Stimulated activated CD4-positive, alpha-beta T cell treated with anti-CD3 and anti-CD28 coated beads, TNF-alpha, amount 100 ng/mL, for 24 hours (primary cell): ENCODE results near the gene TIGIT.

ENCODE experiments used
- DNase-seq, 3 experiments: peaks; one replicate each; pipeline ENCODE4 v3.0.0-alpha.2; 2020; ENCODE audit warnings: low read depth in 3 of 3

Gene TIGIT

DNA sequence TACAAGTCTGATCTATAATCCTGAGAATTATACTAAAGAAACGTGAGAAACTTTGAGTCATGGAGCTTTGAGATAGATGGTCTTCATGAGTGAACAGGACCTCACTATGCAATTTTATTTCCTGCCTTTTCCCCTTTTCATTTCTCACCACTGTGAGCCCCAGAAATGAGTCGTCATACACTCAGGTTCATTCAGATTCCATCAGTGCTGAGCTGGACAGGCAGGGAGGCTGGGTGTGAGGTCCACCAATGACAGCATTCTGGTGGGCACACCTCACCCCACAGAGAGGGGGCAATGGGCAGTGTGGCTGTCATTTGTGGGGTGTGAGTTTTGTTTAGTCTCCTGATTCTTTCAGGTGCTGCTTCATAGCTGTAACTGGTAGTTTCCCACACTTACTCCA is 16.9 kb downstream of the TIGIT start:
- DNase-seq, result no peak

DNA sequence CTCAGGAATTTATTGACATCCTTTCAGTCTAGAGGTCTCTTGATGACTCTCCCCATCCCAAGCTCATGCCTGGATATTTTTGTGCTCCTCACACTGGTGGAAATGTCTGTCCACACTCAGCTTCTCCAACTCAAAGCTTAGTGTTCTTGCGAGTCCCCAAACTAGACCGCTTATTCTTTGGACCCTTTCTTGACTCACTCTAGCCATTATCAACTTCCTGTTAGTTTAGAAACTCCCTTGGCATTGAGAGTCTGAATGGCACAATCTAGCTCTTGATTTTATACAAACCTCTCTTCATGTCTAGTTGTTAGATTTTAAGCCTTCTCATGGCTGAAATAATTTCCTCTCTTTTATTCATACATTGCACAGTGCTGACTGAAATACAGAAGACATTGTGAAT is 19.6 kb downstream of the TIGIT start:
- no peak for DNase-seq

DNA sequence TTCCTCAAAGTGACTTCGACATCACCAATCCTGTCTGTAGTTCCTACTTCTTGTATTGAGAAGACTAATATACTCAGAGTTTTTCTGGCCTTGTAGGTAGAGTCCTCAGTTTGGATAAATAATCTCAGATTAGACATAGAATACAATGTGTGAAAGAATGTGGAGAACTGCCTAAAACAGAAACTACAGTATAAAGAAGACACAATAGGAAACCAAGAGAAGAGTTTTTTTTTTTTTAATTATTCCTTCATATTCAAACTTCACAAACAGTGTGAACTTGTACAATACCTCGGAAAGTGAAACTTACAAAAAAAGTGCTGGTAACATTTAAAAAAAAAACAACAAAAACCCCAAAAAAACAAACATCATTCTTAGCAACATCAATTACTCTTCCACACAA is 20.5 kb downstream of the TIGIT start:
- DNase-seq, result no peak

DNA sequence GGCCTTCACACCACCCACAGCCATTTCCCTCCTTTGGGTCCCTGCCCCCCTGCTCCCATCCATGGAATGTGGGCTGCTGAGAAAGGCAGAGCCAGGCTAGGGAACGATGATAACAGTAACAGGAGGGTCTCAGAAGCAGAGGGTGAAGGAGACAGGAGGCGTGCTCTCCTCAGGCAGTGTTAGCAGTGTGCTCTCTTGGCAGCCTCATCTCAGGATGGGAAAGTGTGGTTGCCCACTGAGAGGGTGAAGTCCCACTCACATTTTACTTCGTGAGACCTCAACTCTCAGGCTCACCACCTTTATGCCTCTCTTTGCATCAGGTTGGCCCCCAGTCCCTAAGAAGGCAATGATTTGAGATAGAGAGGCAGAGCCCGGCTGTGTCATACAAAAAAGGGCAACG is 24.5 kb downstream of the TIGIT start:
- no peak for DNase-seq

DNA sequence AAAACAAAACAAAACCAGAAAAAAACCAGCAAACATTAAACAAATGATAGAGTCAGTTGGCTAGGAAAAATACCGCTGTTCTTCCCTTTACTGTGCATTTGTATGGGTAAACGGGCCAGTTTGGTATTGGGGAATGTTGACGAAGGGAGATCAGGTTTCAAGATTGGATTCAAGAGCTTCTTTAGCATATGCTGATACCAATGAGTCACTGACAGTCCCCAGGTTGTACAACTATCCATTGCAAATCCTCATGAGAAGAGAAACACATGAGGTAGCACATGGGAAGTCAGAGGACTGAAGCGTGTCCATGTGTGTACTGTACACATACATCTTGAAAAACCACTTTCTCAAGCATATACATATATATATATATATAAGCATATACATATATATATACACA is 25.6 kb downstream of the TIGIT start:
- DNase-seq, result no peak

DNA sequence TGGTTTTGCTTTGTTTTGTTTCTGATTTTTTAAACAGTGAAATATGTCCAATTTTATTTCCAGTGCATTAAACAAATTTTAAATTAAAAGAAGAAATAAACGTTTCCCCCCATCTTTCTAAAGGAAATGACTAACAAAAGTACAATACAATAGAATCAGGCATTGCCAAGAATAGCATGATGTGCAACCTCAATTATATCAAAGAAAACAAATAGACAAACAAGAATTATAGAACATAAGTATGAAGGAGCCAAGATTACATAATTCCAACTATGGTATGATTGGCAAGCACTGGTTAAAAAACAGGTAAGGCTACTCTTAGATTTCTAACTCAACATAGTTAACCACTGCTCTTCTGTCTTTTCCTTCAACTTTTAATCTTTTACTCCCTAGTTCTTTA is 26.4 kb downstream of the TIGIT start:
- DNase-seq, result no peak

DNA sequence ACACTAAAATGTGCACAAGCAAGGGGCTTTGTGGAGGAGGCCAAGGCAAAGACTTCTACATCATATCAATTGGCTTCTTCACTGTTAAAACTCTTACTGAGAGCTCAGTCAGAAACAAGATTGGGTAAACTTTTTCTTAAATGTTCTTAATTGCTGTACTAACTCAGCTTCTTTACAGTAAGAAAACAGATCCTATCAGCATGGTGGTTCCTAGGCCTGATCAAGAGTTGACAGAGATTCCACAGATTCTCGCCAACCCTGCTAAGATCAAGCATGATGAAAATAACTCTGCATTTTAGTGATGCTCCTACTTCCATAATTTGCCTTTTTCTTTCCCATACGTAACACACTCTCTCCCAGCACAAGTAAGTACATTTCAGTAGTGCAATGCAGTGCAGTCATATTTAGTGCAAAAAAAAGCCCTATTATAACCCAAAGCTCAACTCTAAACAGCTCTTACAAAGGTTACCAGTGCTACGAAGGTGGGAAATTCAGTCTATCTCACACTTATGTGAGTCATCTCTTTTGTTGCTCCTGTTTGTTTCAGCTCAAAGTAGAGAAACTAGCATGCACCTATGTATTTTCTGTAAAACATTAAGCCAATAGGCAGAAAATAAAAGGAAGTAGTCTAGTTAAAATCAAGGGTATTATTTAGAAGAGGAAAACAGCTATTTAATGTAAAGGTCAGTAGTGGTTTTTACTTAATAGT is 29.9 kb downstream of the TIGIT start:
- no peak for DNase-seq

DNA sequence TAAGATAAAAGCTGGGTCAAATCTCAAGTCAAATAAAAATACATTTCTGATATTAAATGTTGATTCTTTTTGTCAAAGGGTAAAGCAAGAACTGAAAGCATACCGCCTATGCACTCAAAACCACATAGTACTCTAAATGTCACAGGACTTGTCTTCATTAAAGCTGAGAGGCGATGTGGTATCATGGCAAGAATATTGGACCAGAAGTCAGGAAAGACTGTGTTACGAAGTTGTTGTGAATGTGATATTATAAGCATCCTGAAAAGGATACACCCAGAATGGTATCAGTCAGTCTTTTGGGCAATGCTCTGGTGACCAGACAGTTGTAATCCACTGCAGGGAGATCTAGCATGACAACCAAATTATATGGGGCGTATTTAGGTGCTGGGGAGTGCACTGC is 33.8 kb downstream of the TIGIT start:
- no peak for DNase-seq

DNA sequence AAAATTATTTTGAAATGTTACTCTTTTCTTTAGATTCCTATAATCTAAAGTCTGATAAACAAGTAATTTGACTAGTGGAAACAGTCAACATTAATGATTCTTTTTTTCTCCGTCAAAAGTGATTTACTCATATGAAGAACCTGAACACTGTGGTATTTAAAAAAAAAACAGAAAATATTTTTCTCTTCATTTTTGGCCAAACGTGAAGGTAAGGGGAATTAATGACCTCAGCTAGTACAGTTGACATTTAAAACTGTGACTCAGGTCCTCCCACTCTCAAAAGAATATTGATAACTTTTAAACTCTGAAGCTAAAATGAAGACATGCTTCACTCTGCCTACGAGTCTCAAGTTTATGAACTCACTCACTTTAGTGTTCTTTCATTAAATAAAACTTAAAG is 34.5 kb downstream of the TIGIT start:
- DNase-seq, result no peak

DNA sequence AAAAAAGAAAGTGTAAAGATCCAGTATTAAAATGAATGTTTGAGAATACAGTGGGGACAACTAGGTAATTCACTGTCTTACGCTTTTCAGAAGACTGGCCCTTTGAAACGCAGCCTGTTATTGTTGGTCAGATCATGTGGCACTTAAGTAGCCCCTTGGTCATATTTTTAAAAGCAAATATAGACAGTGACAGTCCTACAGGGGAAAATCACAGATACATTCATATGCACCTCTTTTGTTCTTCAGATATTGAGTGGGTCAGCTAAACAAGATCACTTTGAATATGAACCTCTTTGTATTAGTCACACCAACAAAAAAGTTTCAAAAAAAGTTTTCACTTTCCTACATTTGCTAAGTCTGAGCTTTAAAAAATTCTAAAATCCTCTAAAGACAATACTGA is 36.0 kb downstream of the TIGIT start:
- no peak for DNase-seq

DNA sequence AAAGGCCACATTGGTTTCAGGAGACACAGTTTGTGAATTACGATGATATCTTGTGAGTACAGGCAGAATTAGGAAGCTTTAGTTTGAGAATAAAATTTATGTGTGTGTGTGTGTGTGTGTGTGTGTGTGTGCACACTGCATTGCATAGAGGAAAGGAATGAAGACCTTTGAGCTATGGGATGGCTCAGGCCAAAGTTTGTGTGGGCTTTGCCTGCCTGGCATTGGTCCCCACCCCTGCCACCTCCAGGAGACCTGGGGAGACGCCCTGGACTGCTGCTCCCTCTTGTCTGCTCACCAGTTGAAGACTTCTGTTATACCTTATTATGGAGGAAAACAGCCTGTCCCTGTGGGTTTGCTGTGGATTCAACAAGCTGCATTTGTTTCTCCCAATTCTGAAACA is 37.2 kb downstream of the TIGIT start:
- no peak for DNase-seq

DNA sequence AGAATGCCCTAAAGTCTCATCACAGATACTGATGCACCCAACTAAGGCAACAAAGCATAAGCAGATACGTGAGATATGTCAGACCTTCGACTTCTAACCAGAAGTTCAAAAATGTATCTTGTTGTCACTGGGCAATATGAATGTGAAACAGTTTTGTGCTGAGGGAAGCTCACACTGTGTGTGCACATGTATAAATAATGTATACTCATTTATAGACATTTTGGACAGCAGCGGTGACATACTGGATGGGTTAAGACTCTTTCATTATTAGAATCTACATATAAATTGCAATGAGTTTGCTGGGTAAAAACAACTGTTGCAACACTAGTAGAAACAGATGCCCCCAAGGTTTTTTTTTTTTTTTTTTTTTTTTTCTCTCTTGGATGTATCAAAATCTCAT is 37.9 kb downstream of the TIGIT start:
- no peak for DNase-seq

DNA sequence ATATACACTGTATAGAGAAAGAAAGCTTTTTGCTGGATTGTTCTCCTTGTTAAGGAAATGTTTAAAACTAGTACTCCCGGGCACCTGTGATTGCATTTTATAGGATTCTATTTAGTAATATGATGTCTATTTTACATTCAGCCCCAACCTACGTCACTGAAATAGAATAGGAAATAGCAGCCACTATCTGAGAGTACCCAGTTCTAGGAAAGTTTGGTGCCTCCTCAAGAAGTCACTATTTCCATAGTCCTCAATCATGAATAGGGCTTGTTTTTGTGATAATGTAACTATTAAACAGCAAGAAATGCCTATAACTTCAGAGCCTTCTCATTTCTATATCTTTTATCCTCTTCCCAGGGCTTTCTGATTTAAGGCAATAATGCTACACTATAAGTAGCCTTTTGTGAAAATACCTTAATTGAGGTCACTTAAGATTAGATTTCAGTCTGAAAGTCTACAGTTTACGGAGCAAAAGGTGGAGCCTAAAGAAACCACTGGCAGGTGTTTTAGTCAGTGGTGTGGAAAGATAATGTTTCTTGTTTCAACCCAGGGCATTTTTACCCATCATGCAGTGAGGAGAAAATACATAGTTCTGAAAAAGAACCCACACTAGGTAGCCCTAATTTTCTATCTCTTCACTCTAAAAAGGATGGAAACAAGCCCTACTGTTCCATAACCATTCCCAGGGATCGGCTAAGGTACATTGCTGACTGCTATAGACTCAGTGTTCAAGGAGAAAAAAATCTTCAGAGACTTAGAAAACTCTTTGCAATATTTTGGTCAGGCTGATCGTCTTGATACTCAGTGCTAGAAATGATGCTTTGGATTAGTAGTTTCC is 38.7 kb downstream of the TIGIT start:
- DNase-seq, result no peak

DNA sequence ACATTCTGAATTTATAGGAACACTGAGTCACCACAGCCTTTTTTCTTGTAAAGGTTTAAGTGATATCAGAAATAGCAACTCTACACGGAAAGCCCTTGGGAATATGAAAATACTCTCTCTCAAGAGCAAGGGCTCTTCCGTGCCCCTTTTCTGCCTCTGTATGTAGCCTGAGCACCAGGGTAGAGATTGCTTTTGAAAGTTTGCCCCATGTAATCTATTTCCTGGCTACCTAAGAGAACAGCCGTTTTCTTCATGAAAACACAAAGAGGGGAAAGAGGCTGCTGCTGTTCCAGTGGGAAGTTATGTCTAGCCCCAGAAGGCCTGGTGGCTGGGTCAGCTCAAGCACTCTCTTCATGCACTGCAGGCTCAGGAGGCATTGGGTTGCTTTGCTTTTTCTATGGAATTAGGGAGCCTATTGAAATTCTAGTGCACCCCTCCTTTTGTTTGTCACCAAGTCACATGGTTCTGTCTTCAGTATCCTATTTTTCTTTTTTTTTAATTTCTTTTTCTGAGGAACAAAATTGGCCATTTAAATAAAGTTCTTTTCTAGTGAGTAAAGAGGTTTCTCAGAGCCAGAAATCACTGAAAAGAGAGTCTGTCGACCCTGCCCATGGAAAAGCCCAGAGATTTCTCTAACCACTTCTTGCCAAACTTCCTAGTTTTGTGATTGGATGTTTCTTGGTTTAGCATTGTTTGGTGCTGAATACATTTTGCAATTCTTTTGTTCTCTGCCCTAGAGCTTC is 39.5 kb downstream of the TIGIT start:
- no peak for DNase-seq

DNA sequence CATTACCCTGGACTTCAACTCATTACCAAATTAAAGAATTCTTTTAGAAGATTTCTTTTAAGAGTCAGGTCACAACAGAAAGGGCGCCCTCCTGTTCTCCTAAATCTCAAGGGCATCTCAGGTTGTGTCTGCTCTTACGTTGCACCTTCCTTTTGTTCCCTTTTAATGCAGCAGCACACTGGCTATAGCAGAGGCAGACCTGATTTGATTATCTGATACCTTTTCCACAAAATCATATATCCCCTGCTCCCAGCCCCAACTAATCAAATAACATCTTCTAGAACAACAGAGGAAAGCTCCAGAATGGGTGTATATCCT is 40.1 kb downstream of the TIGIT start:
- DNase-seq, result no peak

DNA sequence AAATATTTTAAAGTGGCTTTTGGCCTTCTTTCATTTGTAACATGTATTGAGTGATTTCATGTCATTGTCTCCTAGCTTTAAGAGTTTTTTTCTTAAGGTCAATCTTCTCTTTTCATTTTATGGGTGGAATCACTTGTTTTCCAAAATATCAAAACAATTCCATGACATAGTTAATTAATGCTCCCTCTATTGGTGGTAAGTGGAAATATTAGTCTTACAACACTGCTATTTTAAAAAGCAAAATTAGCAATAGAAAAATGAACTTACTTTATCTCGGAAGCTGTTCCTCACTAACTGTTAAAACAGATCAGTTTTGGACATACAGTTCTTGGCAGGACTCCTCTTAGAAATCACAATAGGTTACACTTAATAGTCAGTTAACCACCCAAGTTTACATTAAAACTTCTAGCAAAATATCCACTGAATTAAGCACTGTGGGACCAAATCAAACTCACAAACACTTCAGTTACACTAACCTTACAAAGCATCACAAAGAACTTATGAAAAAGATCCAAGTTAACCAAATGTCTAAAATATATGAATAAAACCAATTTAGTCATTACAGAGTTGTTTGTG is 42.4 kb downstream of the TIGIT start:
- DNase-seq, result no peak

DNA sequence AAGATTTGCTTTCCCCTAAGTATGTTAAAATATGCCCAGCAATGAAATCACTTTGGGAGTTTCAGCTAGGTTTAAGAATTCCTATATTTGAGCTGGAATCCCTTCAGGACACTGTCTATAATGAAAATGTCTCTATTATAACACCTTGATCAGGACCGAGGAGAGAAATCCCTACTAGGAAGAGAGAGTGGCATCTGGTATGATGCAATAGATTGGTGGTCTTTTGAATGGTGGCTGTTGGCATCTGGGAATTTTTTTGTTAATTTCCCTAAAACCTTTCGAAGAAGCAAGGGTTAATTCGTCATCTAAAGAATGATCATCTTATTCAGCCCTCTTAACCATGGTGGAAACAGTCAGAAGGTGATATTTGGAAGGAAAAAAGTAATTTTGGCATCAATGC is 43.0 kb downstream of the TIGIT start:
- no peak for DNase-seq

DNA sequence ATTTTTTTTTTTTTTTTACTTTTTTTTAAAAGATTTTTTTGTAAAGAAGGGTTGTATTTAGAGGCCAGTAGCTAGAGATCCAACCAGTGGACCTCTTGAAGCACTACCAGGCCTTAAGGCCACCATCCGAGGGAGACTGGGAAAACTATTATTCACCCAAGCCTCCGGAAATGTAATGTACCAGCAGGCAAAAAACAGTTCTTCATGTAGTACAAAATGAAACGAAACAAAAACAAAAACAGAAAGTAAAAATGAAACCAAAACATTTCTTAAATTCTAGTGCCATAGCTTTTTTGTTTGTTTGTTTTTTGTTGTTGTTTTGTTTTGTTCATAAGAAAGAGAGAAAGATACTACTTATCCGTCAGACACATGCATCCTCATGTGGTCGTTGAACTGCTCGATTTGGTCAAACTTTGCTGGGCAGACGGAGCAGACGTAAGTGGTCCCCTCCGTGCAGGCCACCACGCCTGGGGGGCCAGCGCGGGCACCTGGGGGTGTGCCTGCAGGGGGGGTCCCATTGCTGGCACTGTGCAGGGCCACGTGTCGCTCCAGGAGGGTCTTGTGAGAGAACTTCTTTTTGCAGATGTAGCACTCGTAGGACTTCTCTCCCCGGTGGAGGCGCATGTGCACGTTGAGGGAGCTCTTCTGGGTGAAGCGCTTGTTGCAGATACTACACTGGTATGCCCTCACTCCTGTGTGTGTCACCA is 45.0 kb downstream of the TIGIT start:
- DNase-seq, result no peak

DNA sequence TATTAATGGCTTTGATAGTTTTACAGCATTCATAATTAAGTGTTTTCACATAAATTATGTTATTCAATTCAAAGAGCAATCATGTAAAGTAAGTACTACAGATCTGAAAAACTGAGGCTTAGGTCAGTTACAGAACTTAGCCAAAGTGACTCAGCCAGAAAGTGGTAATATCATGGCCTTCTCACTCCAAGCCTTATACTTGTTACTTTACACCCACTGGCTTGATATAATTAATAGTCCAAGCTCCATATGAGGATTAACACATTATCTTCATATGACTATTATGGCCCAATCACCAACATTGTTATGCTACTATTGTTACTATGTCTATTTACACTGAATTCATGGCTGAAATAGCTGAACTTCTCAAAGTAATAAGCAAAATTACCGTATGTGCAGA is 50.7 kb downstream of the TIGIT start:
- no peak for DNase-seq

DNA sequence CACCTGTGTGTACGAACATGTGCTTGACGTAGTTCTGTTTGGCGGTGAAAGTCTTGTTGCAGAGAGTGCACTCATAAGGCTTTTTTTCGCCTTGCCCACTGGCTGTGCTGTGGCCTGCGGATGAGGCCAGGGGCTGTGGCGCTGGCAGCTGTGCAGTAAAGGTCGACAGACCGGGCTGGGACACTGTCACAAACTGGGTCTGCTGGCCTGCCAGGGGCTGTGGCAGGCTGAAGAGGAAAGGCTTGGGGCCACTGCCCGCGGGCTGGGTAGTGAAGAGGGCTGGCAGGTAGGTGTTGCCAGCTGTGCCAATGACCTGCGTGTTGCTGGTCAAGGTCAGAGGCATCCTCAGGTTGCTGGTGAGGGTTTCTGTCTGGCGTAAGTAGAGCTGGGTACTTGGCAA is 56.4 kb downstream of the TIGIT start:
- no peak for DNase-seq

DNA sequence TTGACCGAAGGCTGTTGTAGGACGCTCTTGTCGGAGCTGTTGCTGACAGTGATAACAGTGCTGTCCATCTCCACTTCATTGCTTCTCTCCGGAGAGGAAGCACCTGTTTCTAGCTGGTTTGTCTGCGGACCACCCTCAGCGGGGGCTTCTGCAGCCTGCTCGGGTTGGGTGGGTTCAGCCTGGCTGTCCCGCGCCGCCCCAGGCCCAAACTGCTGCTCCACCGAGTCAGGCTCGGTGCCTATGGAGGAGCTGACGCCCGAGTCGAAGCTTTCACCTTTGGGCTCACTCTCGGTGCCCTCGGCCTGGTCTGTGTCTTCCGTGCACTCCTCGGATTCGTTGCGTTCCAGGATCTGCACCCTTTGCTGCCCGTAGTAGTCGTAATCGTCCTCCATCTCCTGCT is 56.9 kb downstream of the TIGIT start:
- DNase-seq, result no peak
